HepG2 (cell line): Measurements from ENCODE around the gene ARHGEF11. TPM values are rescaled to one million over a fixed set of nuclear protein-coding genes. Genes with fewer than 3 reads are reported as not detected.

Experiments
- ATAC-seq: fragments of 200-7000 bp; cut with Tn5 transposase; 3 replicates; pipeline ENCODE4 v1.9.1; 2020; ENCODE audit warnings: mild to moderate bottlenecking, moderate library complexity
- BruUV-seq: library from RNA; stranded (reverse); fragments of 400-500 nt; replicated peaks from 2 replicates; lab custom pipeline; 2021; lab: Mats Ljungman, UMichigan
- CTCF ChIA-PET: fragments of 300-600 bp; formaldehyde crosslinking; extraction: SDS; loops from one replicate; lab custom pipeline; 2021; ENCODE audit warnings: low total read pairs, inconsistent platforms, low intra/inter-chr PET ratio; lab: Yijun Ruan, JAX
- POLR2A ChIA-PET: fragments of 350-600 bp; sonication (Branson Sonifier 250); formaldehyde crosslinking; loops from one replicate; lab custom pipeline; 2020; ENCODE audit warnings: antibody characterized with exemption, inconsistent platforms; lab: Yijun Ruan, JAX
- DNase-seq: peaks from one replicate; pipeline ENCODE4 v3.0.0-alpha.2; 2015; ENCODE audit warnings: low spot score
- FAIRE-seq: peaks from 3 replicates; lab custom pipeline; 2011; peaks lifted over from hg19 to GRCh38; lab: Jason Lieb, UNC
- H2AFZ ChIP-seq: one replicate; pipeline ENCODE4 v1.6.1; 2011; ENCODE audit warnings: low read length, inconsistent platforms
- H3K27ac ChIP-seq: fragments of 300-600 bp; 3 replicates; pipeline ENCODE4 v1.8.0; 2011; ENCODE audit warnings: mixed run types, mild to moderate bottlenecking, mixed read lengths, low read length, inconsistent platforms; ENCODE audit not compliant: insufficient read depth; ENCODE audit errors: extremely low read length
- H3K27me3 ChIP-seq, 2 experiments: fragments of 200-600 bp in 1 of 2; 2 replicates in 1 of 2; 3 replicates in 1 of 2; pipeline versions ENCODE4 v1.6.0 to v1.8.0; 2011; ENCODE audit warnings: low read length in 2 of 2, mild to moderate bottlenecking in 2 of 2, moderate library complexity in 2 of 2, inconsistent platforms in 1 of 2; ENCODE audit not compliant: insufficient read depth in 2 of 2, control insufficient read depth in 1 of 2
- H3K36me3 ChIP-seq, 2 experiments: fragments of 200-600 bp in 1 of 2; replicated peaks in 1 of 2; 2 replicates in 1 of 2; 3 replicates in 1 of 2; pipeline versions ENCODE4 v1.5.1 to v1.8.0; 2011; ENCODE audit warnings: low read length in 2 of 2, inconsistent platforms in 1 of 2; ENCODE audit not compliant: insufficient read depth in 2 of 2, control insufficient read depth in 1 of 2
- H3K4me1 ChIP-seq: 2 replicates; pipeline ENCODE4 v1.5.1; 2012; ENCODE audit warnings: low read length, inconsistent platforms; ENCODE audit not compliant: insufficient read depth
- H3K4me2 ChIP-seq: 2 replicates; pipeline ENCODE4 v1.6.0; 2011; ENCODE audit warnings: low read depth, low read length, inconsistent platforms
- H3K4me3 ChIP-seq, 3 experiments: fragments of 200-600 bp in 1 of 3; sonication (generic), shearing (Covaris generic) in 1 of 3; replicated peaks in 1 of 3; 2 replicates each; pipeline ENCODE4 v1.5.1; 2011 to 2016; ENCODE audit warnings: low read length in 3 of 3, inconsistent platforms in 2 of 3, low read depth in 2 of 3, mild to moderate bottlenecking in 2 of 3, control low read depth in 1 of 3, mixed read lengths in 1 of 3; ENCODE audit not compliant: insufficient read depth in 1 of 3
- H3K79me2 ChIP-seq: one replicate; pipeline ENCODE4 v1.6.1; 2011; ENCODE audit warnings: low read length, inconsistent platforms; ENCODE audit not compliant: insufficient read depth
- H3K9ac ChIP-seq: 2 replicates; pipeline ENCODE4 v1.6.0; 2011; ENCODE audit warnings: mild to moderate bottlenecking, low read depth, low read length, inconsistent platforms; ENCODE audit not compliant: insufficient read depth
- H3K9me3 ChIP-seq: 2 replicates; pipeline ENCODE4 v1.5.1; 2012; ENCODE audit warnings: mild to moderate bottlenecking, low read length
- H4K20me1 ChIP-seq: 2 replicates; pipeline ENCODE4 v1.6.0; 2011; ENCODE audit warnings: inconsistent platforms, mild to moderate bottlenecking, low read length, moderate library complexity; ENCODE audit not compliant: insufficient read depth
- BATF2 ChIP-seq: sonication (generic); formaldehyde crosslinking; IDR thresholded peaks from 2 replicates; pipeline ENCODE4 v1.8.0; 2022; ENCODE audit warnings: mild to moderate bottlenecking, missing genetic modification reagents, moderate library complexity
- HMGXB4 ChIP-seq, 2 experiments: sonication (generic) in 1 of 2; formaldehyde crosslinking in 1 of 2; IDR thresholded peaks; 2 replicates each; pipeline versions ENCODE4 v1.4.0 to v1.6.1; 2018 to 2020; ENCODE audit warnings: missing genetic modification reagents in 2 of 2, borderline replicate concordance in 1 of 2, low read depth in 1 of 2, mild to moderate bottlenecking in 1 of 2, missing biosample characterization in 1 of 2
- SALL1 ChIP-seq: sonication (generic); formaldehyde crosslinking; IDR thresholded peaks from 2 replicates; pipeline ENCODE4 v1.8.0; 2022; ENCODE audit warnings: mild to moderate bottlenecking, missing genetic modification reagents
- ZNF547 ChIP-seq: sonication (generic); formaldehyde crosslinking; IDR thresholded peaks from 2 replicates; pipeline ENCODE4 v1.5.1; 2020; ENCODE audit warnings: mild to moderate bottlenecking, missing genetic modification reagents
- WGBS: methylation state at CpG from one replicate; pipeline ENCODE4 v1.1.6; 2017; ENCODE audit warnings: low lambda C conversion rate; 5-methylcytosine and 5-hydroxymethylcytosine counted together
- in situ Hi-C: cut with HindIII; loops from 2 replicates; pipeline ENCODE4 v1.10.0; 2017; ENCODE audit warnings: low pct_unique_long_range_greater_than_20kb; ENCODE audit not compliant: extremely low pct_ligation_motif_present
- intact Hi-C: fragments of 100-400 bp; cut with micrococcal nuclease; formaldehyde crosslinking; loops from one replicate; pipeline ENCODE4 v1.10.0; 2022; ENCODE audit not compliant: unreplicated experiment
- polyA plus RNA-seq, 8 experiments: library from polyadenylated mRNA; depleted of rRNA in 3 of 8; stranded (reverse) in 7 of 8; unstranded in 1 of 8; fragments of >200 nt; fragmentation: Illumina TruSeq in 4 of 8; extraction: Trizol in 4 of 8; gene quantifications; 2 replicates each; pipeline versions ENCODE4 v1.2.1 to v1.2.3, GENCODE V29; 2011 to 2016; ENCODE audit warnings: low read depth in 4 of 8, missing spikeins in 1 of 8, mixed read lengths in 1 of 8; ENCODE audit not compliant: insufficient read depth in 1 of 8
- total RNA-seq, 5 experiments: library from RNA; depleted of rRNA; stranded (reverse); fragments of >200 nt; fragmentation: Illumina TruSeq; extraction: Trizol; gene quantifications; 2 replicates each; pipeline ENCODE4 v1.2.3, GENCODE V29; 2016; ENCODE audit warnings: low read depth in 1 of 5
- TF ChIP-seq, protein P1 (sequence below): IDR thresholded peaks from 2 replicates; pipeline ENCODE4 v1.6.1; 2016; ENCODE audit warnings: missing compliant biosample characterization, missing genetic modification reagents, borderline replicate concordance

The ARHGEF11 gene
- total and polyA plus RNA-seq, 2 of the 13 experiments (the other 11 are each of a cell fraction or from before 2014, with no cell fraction given), result 16.5 to 21.2 TPM

GRCh38 chr1:156993426-156994147 lies 52.0 kb downstream of the ARHGEF11 start (continued):
- no peak for TF ChIP-seq BATF2 (CRISPR knock-in tag)
- TF ChIP-seq, all 625 proteins: peak for 0

DNA sequence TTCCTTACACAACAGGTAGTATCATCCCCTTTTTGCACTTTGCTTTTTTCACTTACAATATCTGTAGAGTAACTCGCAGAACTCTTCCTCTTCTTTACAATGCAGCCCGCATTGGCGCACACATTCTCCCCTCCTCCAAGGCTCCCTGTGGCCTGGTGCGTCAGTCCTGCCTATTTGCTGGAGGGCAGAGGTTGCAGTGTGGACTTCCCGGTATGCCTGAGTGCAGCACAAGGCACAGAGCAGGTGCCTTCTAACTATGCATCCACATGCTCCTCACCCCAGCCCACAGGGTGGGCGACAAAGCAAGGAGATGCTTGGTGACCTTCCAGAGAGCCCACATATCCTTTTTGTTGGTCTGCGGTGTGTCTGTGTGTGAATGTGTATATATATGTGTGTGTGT lies 53.3 kb downstream of the ARHGEF11 start:
- Histone ChIP-seq H3K4me1 (peaks cover 7% of the 10 kb centered on the region), H3K27me3 (no peaks in the 10 kb centered on the region), H3K4me2 (no peak overlapping the region), H2AFZ (no peak overlapping the region), H4K20me1 (no peaks in the 10 kb centered on the region), H3K4me3 (no peak overlapping the region), H3K9me3 (no peaks in the 10 kb centered on the region), H3K36me3 (peaks cover 1 to 8% of the 10 kb centered on the region in 2 experiments; a peak in 3 of 5 replicates), H3K9ac (no peak overlapping the region), H3K27ac (no peak overlapping the region), H3K79me2 (no peaks in the 10 kb centered on the region)
- no TSS peak for BruUV-seq
- DNase-seq (no peak), FAIRE-seq (no peak), ATAC-seq (no peak)
- ChIA-PET CTCF (no interaction called here), POLR2A (no interaction called here)
- in situ Hi-C loops, result no loop called here
- intact Hi-C loops, result no loop called here
- WGBS, result over 99% methylated on average over 7 of the region's 7 CpGs
- TF ChIP-seq HMGXB4 (CRISPR knock-in tag; IDR thresholded peaks at IDR 0.05; ENCODE audit: borderline replicate concordance in 1 of 2, low read depth in 1 of 2) (no peak), SALL1 (CRISPR knock-in tag) (no peak), ZNF547 (CRISPR knock-in tag) (no peak)
- TF ChIP-seq, protein P1, sequence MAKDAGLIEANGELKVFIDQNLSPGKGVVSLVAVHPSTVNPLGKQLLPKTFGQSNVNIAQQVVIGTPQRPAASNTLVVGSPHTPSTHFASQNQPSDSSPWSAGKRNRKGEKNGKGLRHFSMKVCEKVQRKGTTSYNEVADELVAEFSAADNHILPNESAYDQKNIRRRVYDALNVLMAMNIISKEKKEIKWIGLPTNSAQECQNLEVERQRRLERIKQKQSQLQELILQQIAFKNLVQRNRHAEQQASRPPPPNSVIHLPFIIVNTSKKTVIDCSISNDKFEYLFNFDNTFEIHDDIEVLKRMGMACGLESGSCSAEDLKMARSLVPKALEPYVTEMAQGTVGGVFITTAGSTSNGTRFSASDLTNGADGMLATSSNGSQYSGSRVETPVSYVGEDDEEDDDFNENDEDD (CRISPR knock-in tag), result no peak
